IMR-90 (cell line): ENCODE measurements around the gene USP5. TPM values are rescaled to one million over a fixed set of nuclear protein-coding genes. Genes with fewer than 3 reads are reported as not detected.

Experiments used
- ATAC-seq: fragments of 200-7000 bp; cut with Tn5 transposase; 2 replicates; pipeline ENCODE4 v1.9.1; 2020; ENCODE audit warnings: low read depth, mild to moderate bottlenecking, moderate library complexity
- BruUV-seq: library from RNA; stranded (reverse); fragments of 400-500 nt; replicated peaks from 2 replicates; lab custom pipeline; 2021; lab: Mats Ljungman, UMichigan
- CTCF ChIA-PET: fragments of 300-600 bp; formaldehyde crosslinking; extraction: SDS; loops from one replicate; lab custom pipeline; 2021; ENCODE audit warnings: antibody characterized with exemption; lab: Yijun Ruan, JAX
- POLR2A ChIA-PET: fragments of 300-600 bp; sonication (Branson Sonifier 250); formaldehyde crosslinking; loops from one replicate; lab custom pipeline; 2022; ENCODE audit warnings: antibody characterized with exemption; ENCODE audit not compliant: unreplicated experiment; lab: Charles Lee
- DNase-seq: peaks from one replicate; pipeline ENCODE4 v3.0.0; 2013
- H2AFZ ChIP-seq: replicated peaks from 2 replicates; pipeline ENCODE3; 2013; ENCODE audit warnings: low read length, mild to moderate bottlenecking; ENCODE audit not compliant: poor library complexity
- H2AK5ac ChIP-seq: 2 replicates; pipeline ENCODE4 v1.6.1; 2013; ENCODE audit warnings: low read depth, low read length, inconsistent platforms
- H2AK9ac ChIP-seq: replicated peaks from 2 replicates; pipeline ENCODE3; 2013; ENCODE audit warnings: mild to moderate bottlenecking, low read depth, low read length, moderate library complexity; ENCODE audit not compliant: poor library complexity
- H2BK120ac ChIP-seq: 2 replicates; pipeline ENCODE4 v1.6.1; 2013; ENCODE audit warnings: low read depth, low read length, inconsistent platforms
- H2BK15ac ChIP-seq: 3 replicates; pipeline ENCODE4 v1.6.1; 2013; ENCODE audit warnings: low read depth, low read length, inconsistent platforms
- H2BK20ac ChIP-seq: 2 replicates; pipeline ENCODE4 v1.6.1; 2013; ENCODE audit warnings: low read depth, mild to moderate bottlenecking, inconsistent platforms, low read length, moderate library complexity
- H2BK5ac ChIP-seq: 2 replicates; pipeline ENCODE4 v1.6.1; 2013; ENCODE audit warnings: mild to moderate bottlenecking, low read depth, low read length, inconsistent platforms; ENCODE audit not compliant: poor library complexity, severe bottlenecking
- H3K14ac ChIP-seq: replicated peaks from 2 replicates; pipeline ENCODE4 v1.6.1; 2013; ENCODE audit warnings: low read depth, low read length, inconsistent platforms
- H3K18ac ChIP-seq: 2 replicates; pipeline ENCODE4 v1.6.1; 2013; ENCODE audit warnings: low read depth, low read length, control low read depth
- H3K23ac ChIP-seq: 2 replicates; pipeline ENCODE4 v1.6.1; 2013; ENCODE audit warnings: low read depth, low read length, inconsistent platforms
- H3K27ac ChIP-seq: 2 replicates; pipeline ENCODE4 v1.5.1; 2013; ENCODE audit warnings: mild to moderate bottlenecking, control low read depth, low read length; ENCODE audit not compliant: insufficient read depth
- H3K27me3 ChIP-seq: 2 replicates; pipeline ENCODE4 v1.6.1; 2013; ENCODE audit warnings: low read length; ENCODE audit not compliant: control insufficient read depth, insufficient read depth
- H3K36me3 ChIP-seq: 2 replicates; pipeline ENCODE4 v1.6.1; 2013; ENCODE audit warnings: low read length, mixed read lengths; ENCODE audit not compliant: control insufficient read depth, insufficient read depth
- H3K4ac ChIP-seq: 2 replicates; pipeline ENCODE4 v1.6.1; 2013; ENCODE audit warnings: low read depth, low read length, inconsistent platforms
- H3K4me1 ChIP-seq: 2 replicates; pipeline ENCODE4 v1.6.1; 2013; ENCODE audit warnings: low read length, mixed read lengths; ENCODE audit not compliant: control insufficient read depth, insufficient read depth
- H3K4me2 ChIP-seq: 2 replicates; pipeline ENCODE4 v1.6.1; 2013; ENCODE audit warnings: low read depth, mild to moderate bottlenecking, control low read depth, low read length, moderate library complexity
- H3K4me3 ChIP-seq: 2 replicates; pipeline ENCODE4 v1.5.1; 2013; ENCODE audit warnings: low read depth, mild to moderate bottlenecking, control low read depth, low read length, moderate library complexity; ENCODE audit not compliant: insufficient read depth
- H3K56ac ChIP-seq: 2 replicates; pipeline ENCODE4 v1.6.1; 2013; ENCODE audit warnings: low read length, inconsistent platforms; ENCODE audit not compliant: insufficient read depth; ENCODE audit errors: extremely low read depth
- H3K79me1 ChIP-seq, 2 experiments: 2 replicates each; pipeline ENCODE4 v1.6.1; 2013; ENCODE audit warnings: low read length in 2 of 2, inconsistent platforms in 1 of 2, low read depth in 1 of 2
- H3K9ac ChIP-seq: 2 replicates; pipeline ENCODE4 v1.6.1; 2013; ENCODE audit warnings: low read depth, low read length, control low read depth
- H3K9me1 ChIP-seq: 2 replicates; pipeline ENCODE4 v1.6.1; 2013; ENCODE audit warnings: low read length, inconsistent platforms; ENCODE audit not compliant: insufficient read depth
- H3K9me3 ChIP-seq: 2 replicates; pipeline ENCODE4 v1.6.1; 2013; ENCODE audit warnings: low read length; ENCODE audit not compliant: control insufficient read depth, insufficient read depth
- H4K20me1 ChIP-seq: 2 replicates; pipeline ENCODE4 v1.6.1; 2013; ENCODE audit warnings: low read length, inconsistent platforms; ENCODE audit not compliant: insufficient read depth
- H4K5ac ChIP-seq: 2 replicates; pipeline ENCODE4 v1.6.1; 2013; ENCODE audit warnings: mild to moderate bottlenecking, low read depth, low read length, control low read depth
- H4K8ac ChIP-seq, 2 experiments: 2 replicates each; pipeline ENCODE4 v1.6.1; 2013; ENCODE audit warnings: low read depth in 2 of 2, low read length in 2 of 2, control low read depth in 1 of 2, inconsistent platforms in 1 of 2
- H4K91ac ChIP-seq: 2 replicates; pipeline ENCODE4 v1.6.1; 2013; ENCODE audit warnings: low read depth, low read length, inconsistent platforms; ENCODE audit not compliant: insufficient read depth
- CEBPB ChIP-seq: IDR thresholded peaks from 2 replicates; pipeline ENCODE4 v1.6.1; 2012; ENCODE audit warnings: low read depth, low read length, improper control_type of control experiment
- WGBS, 2 experiments: methylation state at CpG; one replicate each; pipeline versions ENCODE4 v1.1.5 to v1.1.7; 2013; ENCODE audit warnings: missing lambda C conversion rate in 2 of 2; ENCODE audit not compliant: insufficient read length in 1 of 2; ENCODE audit errors: extremely low coverage in 2 of 2; 5-methylcytosine and 5-hydroxymethylcytosine counted together
- dilution Hi-C: fragments of 300-500 bp; cut with HindIII; formaldehyde crosslinking; loops from one replicate; pipeline ENCODE4 v1.14.3; 2018; ENCODE audit warnings: low sequenced_read_pairs; ENCODE audit not compliant: unreplicated experiment
- in situ Hi-C: fragments of 300-500 bp; cut with MboI; formaldehyde crosslinking; loops from 3 replicates; pipeline ENCODE4 v1.14.3; 2019; ENCODE audit warnings: low sequenced_read_pairs, inconsistent platforms, mixed read lengths
- intact Hi-C: fragments of 100-400 bp; cut with micrococcal nuclease; formaldehyde crosslinking; loops from 2 replicates; pipeline ENCODE4 v1.10.0; 2022
- polyA plus RNA-seq, 3 experiments: library from polyadenylated mRNA; depleted of rRNA; stranded (reverse); fragments of >200 nt; gene quantifications; 2 replicates each; pipeline ENCODE4 v1.2.3, GENCODE V29; 2012; ENCODE audit warnings: low replicate concordance in 1 of 3
- total RNA-seq: library from RNA; depleted of rRNA; stranded (reverse); fragments of >200 nt; gene quantifications from 2 replicates; pipeline ENCODE4 v1.2.3, GENCODE V29; 2012

Gene USP5
- total and polyA plus RNA-seq, 2 of the 4 experiments (the other 2 are of a cell fraction) = 69.7 to 125 TPM

- peaks cover 7% of the 10 kb centered on the region for H4K20me1 ChIP-seq
- H3K18ac ChIP-seq = no peak overlapping the region
- H3K23ac ChIP-seq = no peak overlapping the region
- H2BK120ac ChIP-seq = no peak overlapping the region
- ChIA-PET POLR2A (no interaction called here), CTCF (interaction anchor here (1.0 kb wide), 1 partner anchor 56 kb away, joined by 4 read pairs; no protein-coding TSS in a partner anchor)
- no peak overlapping the region for H2BK15ac ChIP-seq
- H2BK20ac ChIP-seq = no peak overlapping the region
- no peak for DNase-seq
- no peaks in the 10 kb centered on the region for H3K9me3 ChIP-seq
- no peak overlapping the region for H3K9ac ChIP-seq
- no peak overlapping the region for H3K27ac ChIP-seq
- H2BK5ac ChIP-seq = no peak overlapping the region
- intact Hi-C loops = no loop called here
- H3K79me1 ChIP-seq = peaks cover 9 to 37% of the 10 kb centered on the region in 2 experiments
- WGBS, 2 experiments = 89% methylated on average over 1 of the region's 5 CpGs; no CpG with 5 or more reads in 1 of the 2 experiments
- BruUV-seq = no TSS peak
- H4K5ac ChIP-seq = no peak overlapping the region
- peaks cover 4% of the 10 kb centered on the region for H3K4me1 ChIP-seq
- H3K9me1 ChIP-seq = peaks cover 3% of the 10 kb centered on the region; the same call in 1 of the 2 replicates
- no peak overlapping the region for H3K4me3 ChIP-seq
- peaks cover 69% of the 10 kb centered on the region for H3K36me3 ChIP-seq
- TF ChIP-seq CEBPB = no peak
- H2AK5ac ChIP-seq = no peak overlapping the region
- H3K56ac ChIP-seq = no peak overlapping the region
- H3K14ac ChIP-seq = no peak overlapping the region
- no peak for ATAC-seq
- H3K27me3 ChIP-seq = no peaks in the 10 kb centered on the region
- dilution Hi-C loops = no loop called here
- no peak overlapping the region for H3K4me2 ChIP-seq
- H2AK9ac ChIP-seq = no peak overlapping the region
- H3K4ac ChIP-seq = no peak overlapping the region
- H4K8ac ChIP-seq = no peak overlapping the region
- H2AFZ ChIP-seq = no peak overlapping the region
- no peak overlapping the region for H4K91ac ChIP-seq
- in situ Hi-C loops = no loop called here
These were observed 17.1 kb upstream of the USP5 start for GRCh38 chr12:6834873-6835272.
